GM12892 (cell line): ENCODE data around the gene C1orf115.

Source experiments
- POLR2A ChIP-seq: IDR thresholded peaks from 2 replicates; pipeline ENCODE4 v1.6.1; 2011; ENCODE audit warnings: low read depth, low read length, control low read depth
- POLR2AphosphoS5 ChIP-seq: IDR thresholded peaks from 2 replicates; pipeline ENCODE4 v1.6.1; 2011; ENCODE audit warnings: low read depth, low read length, control low read depth

GRCh38 chr1:220705782-220706181, 15.6 kb downstream of the C1orf115 start:
- TF ChIP-seq POLR2A (no peak), POLR2AphosphoS5 (no peak)
